IMR-90 (cell line): ENCODE measurements around the gene SLC22A31. TPM values are rescaled to one million over a fixed set of nuclear protein-coding genes. Genes with fewer than 3 reads are reported as not detected.
A peak's percentile ranks its signal among the peaks of the same experiment; 100 is the strongest.

Source experiments
- ATAC-seq: fragments of 200-7000 bp; cut with Tn5 transposase; 2 replicates; pipeline ENCODE4 v1.9.1; 2020; ENCODE audit warnings: low read depth, mild to moderate bottlenecking, moderate library complexity
- BruUV-seq: library from RNA; stranded (reverse); fragments of 400-500 nt; replicated peaks from 2 replicates; lab custom pipeline; 2021; lab: Mats Ljungman, UMichigan
- CTCF ChIA-PET: fragments of 300-600 bp; formaldehyde crosslinking; extraction: SDS; loops from one replicate; lab custom pipeline; 2021; ENCODE audit warnings: antibody characterized with exemption; lab: Yijun Ruan, JAX
- POLR2A ChIA-PET: fragments of 300-600 bp; sonication (Branson Sonifier 250); formaldehyde crosslinking; loops from one replicate; lab custom pipeline; 2022; ENCODE audit warnings: antibody characterized with exemption; ENCODE audit not compliant: unreplicated experiment; lab: Charles Lee
- DNase-seq: peaks from one replicate; pipeline ENCODE4 v3.0.0; 2013
- H2AFZ ChIP-seq: replicated peaks from 2 replicates; pipeline ENCODE3; 2013; ENCODE audit warnings: low read length, mild to moderate bottlenecking; ENCODE audit not compliant: poor library complexity
- H2AK5ac ChIP-seq: 2 replicates; pipeline ENCODE4 v1.6.1; 2013; ENCODE audit warnings: low read depth, low read length, inconsistent platforms
- H2AK9ac ChIP-seq: replicated peaks from 2 replicates; pipeline ENCODE3; 2013; ENCODE audit warnings: mild to moderate bottlenecking, low read depth, low read length, moderate library complexity; ENCODE audit not compliant: poor library complexity
- H2BK120ac ChIP-seq: 2 replicates; pipeline ENCODE4 v1.6.1; 2013; ENCODE audit warnings: low read depth, low read length, inconsistent platforms
- H2BK15ac ChIP-seq: 3 replicates; pipeline ENCODE4 v1.6.1; 2013; ENCODE audit warnings: low read depth, low read length, inconsistent platforms
- H2BK20ac ChIP-seq: 2 replicates; pipeline ENCODE4 v1.6.1; 2013; ENCODE audit warnings: low read depth, mild to moderate bottlenecking, inconsistent platforms, low read length, moderate library complexity
- H2BK5ac ChIP-seq: 2 replicates; pipeline ENCODE4 v1.6.1; 2013; ENCODE audit warnings: mild to moderate bottlenecking, low read depth, low read length, inconsistent platforms; ENCODE audit not compliant: poor library complexity, severe bottlenecking
- H3K14ac ChIP-seq: replicated peaks from 2 replicates; pipeline ENCODE4 v1.6.1; 2013; ENCODE audit warnings: low read depth, low read length, inconsistent platforms
- H3K18ac ChIP-seq: 2 replicates; pipeline ENCODE4 v1.6.1; 2013; ENCODE audit warnings: low read depth, low read length, control low read depth
- H3K23ac ChIP-seq: 2 replicates; pipeline ENCODE4 v1.6.1; 2013; ENCODE audit warnings: low read depth, low read length, inconsistent platforms
- H3K27ac ChIP-seq: 2 replicates; pipeline ENCODE4 v1.5.1; 2013; ENCODE audit warnings: mild to moderate bottlenecking, control low read depth, low read length; ENCODE audit not compliant: insufficient read depth
- H3K27me3 ChIP-seq: 2 replicates; pipeline ENCODE4 v1.6.1; 2013; ENCODE audit warnings: low read length; ENCODE audit not compliant: control insufficient read depth, insufficient read depth
- H3K36me3 ChIP-seq: 2 replicates; pipeline ENCODE4 v1.6.1; 2013; ENCODE audit warnings: low read length, mixed read lengths; ENCODE audit not compliant: control insufficient read depth, insufficient read depth
- H3K4ac ChIP-seq: 2 replicates; pipeline ENCODE4 v1.6.1; 2013; ENCODE audit warnings: low read depth, low read length, inconsistent platforms
- H3K4me1 ChIP-seq: 2 replicates; pipeline ENCODE4 v1.6.1; 2013; ENCODE audit warnings: low read length, mixed read lengths; ENCODE audit not compliant: control insufficient read depth, insufficient read depth
- H3K4me2 ChIP-seq: 2 replicates; pipeline ENCODE4 v1.6.1; 2013; ENCODE audit warnings: low read depth, mild to moderate bottlenecking, control low read depth, low read length, moderate library complexity
- H3K4me3 ChIP-seq: 2 replicates; pipeline ENCODE4 v1.5.1; 2013; ENCODE audit warnings: low read depth, mild to moderate bottlenecking, control low read depth, low read length, moderate library complexity; ENCODE audit not compliant: insufficient read depth
- H3K56ac ChIP-seq: 2 replicates; pipeline ENCODE4 v1.6.1; 2013; ENCODE audit warnings: low read length, inconsistent platforms; ENCODE audit not compliant: insufficient read depth; ENCODE audit errors: extremely low read depth
- H3K79me1 ChIP-seq, 2 experiments: 2 replicates each; pipeline ENCODE4 v1.6.1; 2013; ENCODE audit warnings: low read length in 2 of 2, inconsistent platforms in 1 of 2, low read depth in 1 of 2
- H3K9ac ChIP-seq: 2 replicates; pipeline ENCODE4 v1.6.1; 2013; ENCODE audit warnings: low read depth, low read length, control low read depth
- H3K9me1 ChIP-seq: 2 replicates; pipeline ENCODE4 v1.6.1; 2013; ENCODE audit warnings: low read length, inconsistent platforms; ENCODE audit not compliant: insufficient read depth
- H3K9me3 ChIP-seq: 2 replicates; pipeline ENCODE4 v1.6.1; 2013; ENCODE audit warnings: low read length; ENCODE audit not compliant: control insufficient read depth, insufficient read depth
- H4K20me1 ChIP-seq: 2 replicates; pipeline ENCODE4 v1.6.1; 2013; ENCODE audit warnings: low read length, inconsistent platforms; ENCODE audit not compliant: insufficient read depth
- H4K5ac ChIP-seq: 2 replicates; pipeline ENCODE4 v1.6.1; 2013; ENCODE audit warnings: mild to moderate bottlenecking, low read depth, low read length, control low read depth
- H4K8ac ChIP-seq, 2 experiments: 2 replicates each; pipeline ENCODE4 v1.6.1; 2013; ENCODE audit warnings: low read depth in 2 of 2, low read length in 2 of 2, control low read depth in 1 of 2, inconsistent platforms in 1 of 2
- H4K91ac ChIP-seq: 2 replicates; pipeline ENCODE4 v1.6.1; 2013; ENCODE audit warnings: low read depth, low read length, inconsistent platforms; ENCODE audit not compliant: insufficient read depth
- FOS ChIP-seq: fragments of 150-350 bp; IDR thresholded peaks from 2 replicates; pipeline ENCODE4 v1.6.1; 2016; ENCODE audit warnings: low read depth, low read length
- NFE2L2 ChIP-seq: fragments of 150-350 bp; IDR thresholded peaks from 2 replicates; pipeline ENCODE4 v1.6.1; 2016; ENCODE audit warnings: low read depth, mild to moderate bottlenecking, low read length
- POLR2A ChIP-seq: IDR thresholded peaks from 2 replicates; pipeline ENCODE4 v1.6.1; 2012; ENCODE audit warnings: mild to moderate bottlenecking, low read depth, low read length
- RAD21 ChIP-seq: IDR thresholded peaks from 2 replicates; pipeline ENCODE4 v1.6.1; 2012; ENCODE audit warnings: low read length, improper control_type of control experiment
- RCOR1 ChIP-seq: IDR thresholded peaks from 2 replicates; pipeline ENCODE4 v1.6.1; 2012; ENCODE audit warnings: mild to moderate bottlenecking, low read length, improper control_type of control experiment; ENCODE audit not compliant: insufficient replicate concordance
- SMC3 ChIP-seq: fragments of 150-350 bp; IDR thresholded peaks from 2 replicates; pipeline ENCODE4 v1.6.1; 2016; ENCODE audit warnings: low read depth, mild to moderate bottlenecking, antibody characterized with exemption, low read length, moderate library complexity
- WGBS, 2 experiments: methylation state at CpG; one replicate each; pipeline versions ENCODE4 v1.1.5 to v1.1.7; 2013; ENCODE audit warnings: missing lambda C conversion rate in 2 of 2; ENCODE audit not compliant: insufficient read length in 1 of 2; ENCODE audit errors: extremely low coverage in 2 of 2; 5-methylcytosine and 5-hydroxymethylcytosine counted together
- dilution Hi-C: fragments of 300-500 bp; cut with HindIII; formaldehyde crosslinking; loops from one replicate; pipeline ENCODE4 v1.14.3; 2018; ENCODE audit warnings: low sequenced_read_pairs; ENCODE audit not compliant: unreplicated experiment
- in situ Hi-C: fragments of 300-500 bp; cut with MboI; formaldehyde crosslinking; loops from 3 replicates; pipeline ENCODE4 v1.14.3; 2019; ENCODE audit warnings: low sequenced_read_pairs, inconsistent platforms, mixed read lengths
- intact Hi-C: fragments of 100-400 bp; cut with micrococcal nuclease; formaldehyde crosslinking; loops from 2 replicates; pipeline ENCODE4 v1.10.0; 2022
- polyA plus RNA-seq, 3 experiments: library from polyadenylated mRNA; depleted of rRNA; stranded (reverse); fragments of >200 nt; gene quantifications; 2 replicates each; pipeline ENCODE4 v1.2.3, GENCODE V29; 2012; ENCODE audit warnings: low replicate concordance in 1 of 3
- total RNA-seq: library from RNA; depleted of rRNA; stranded (reverse); fragments of >200 nt; gene quantifications from 2 replicates; pipeline ENCODE4 v1.2.3, GENCODE V29; 2012
- TF ChIP-seq, protein P1 (sequence below): fragments of 150-350 bp; IDR thresholded peaks from 2 replicates; pipeline ENCODE4 v1.6.1; 2016; ENCODE audit warnings: low read depth, mild to moderate bottlenecking, low read length, moderate library complexity, borderline replicate concordance
- TF ChIP-seq, protein P2 (sequence below): fragments of 150-350 bp; IDR thresholded peaks from 2 replicates; pipeline ENCODE4 v1.6.1; 2017; ENCODE audit warnings: mild to moderate bottlenecking, antibody characterized with exemption, low read length, low read depth

Gene SLC22A31
- total and polyA plus RNA-seq, 2 of the 4 experiments (the other 2 are of a cell fraction): 0.18 to 5.5 TPM

DNA sequence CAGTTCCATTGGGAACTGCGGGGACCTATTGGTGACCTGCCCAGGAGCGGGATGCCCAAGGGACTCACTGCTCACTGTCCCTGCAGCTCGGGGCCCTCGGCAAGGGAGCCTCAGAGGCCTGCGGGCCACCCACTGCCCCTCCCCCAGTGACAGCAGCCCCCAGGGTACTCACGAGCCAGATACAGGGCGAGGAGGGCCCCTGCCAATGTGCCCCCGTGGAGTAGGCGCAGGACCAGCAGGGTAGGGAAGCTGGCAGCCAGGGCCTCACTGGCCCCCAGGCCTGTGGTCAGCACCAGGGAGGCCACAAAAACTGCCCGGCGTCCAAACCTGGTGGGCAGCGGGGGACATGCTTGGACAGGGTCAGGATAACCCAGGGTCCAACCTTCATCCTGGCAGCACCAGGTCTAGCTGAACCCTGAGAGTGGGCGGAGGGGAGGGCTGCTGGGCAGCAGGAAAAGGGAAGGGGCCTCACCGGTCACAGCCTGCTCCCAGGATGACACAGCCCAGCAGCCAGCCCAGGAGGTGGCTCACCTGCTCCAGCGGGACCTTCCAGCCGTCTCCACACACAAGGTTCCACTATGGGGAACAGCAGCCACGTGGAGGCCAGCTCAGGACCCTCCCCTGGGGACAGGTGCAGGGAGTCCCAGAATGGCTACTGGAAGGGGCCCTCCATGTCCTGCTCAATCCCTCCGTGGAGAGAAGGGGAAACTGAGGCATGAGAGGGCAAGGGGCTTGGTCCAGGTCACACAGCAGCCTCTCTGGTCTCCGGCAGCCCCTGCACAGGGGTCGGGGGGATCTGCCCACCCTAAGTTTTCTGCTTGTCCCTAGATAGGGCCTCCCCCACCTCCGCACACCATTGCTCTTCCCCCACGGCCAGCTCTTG, 855 bp downstream of the SLC22A31 start:
- Histone ChIP-seq H3K9me3 (peaks cover 8% of the 10 kb centered on the region), H3K36me3 (no peaks in the 10 kb centered on the region), H2BK15ac (no peak overlapping the region), H4K5ac (no peak overlapping the region), H2AK9ac (no peak overlapping the region), H3K9ac (no peak overlapping the region), H3K4me1 (peaks cover 7% of the 10 kb centered on the region), H3K56ac (no peak overlapping the region), H2AFZ (peak overlapping the region; percentile 32), H3K4me3 (no peak overlapping the region), H3K23ac (no peak overlapping the region), H3K27me3 (peaks cover 37% of the 10 kb centered on the region), H4K91ac (no peak overlapping the region), H3K14ac (no peak overlapping the region), H3K4ac (no peak overlapping the region), H3K4me2 (no peak overlapping the region), H4K20me1 (peaks cover 7% of the 10 kb centered on the region), H3K9me1 (no peaks in the 10 kb centered on the region), H3K79me1 (no peaks in the 10 kb centered on the region), H4K8ac (no peak overlapping the region), H3K27ac (no peak overlapping the region), H2BK20ac (no peak overlapping the region), H2BK5ac (no peak overlapping the region), H2BK120ac (no peak overlapping the region), H3K18ac (no peak overlapping the region), H2AK5ac (no peak overlapping the region)
- intact Hi-C loops (no loop called here), dilution Hi-C loops (no loop called here), in situ Hi-C loops (no loop called here)
- POLR2A ChIA-PET: no interaction called here
- TF ChIP-seq RCOR1 (no peak), RAD21 (no peak), SMC3 (no peak), NFE2L2 (no peak), FOS (no peak), POLR2A (no peak)
- TF ChIP-seq, protein P1, sequence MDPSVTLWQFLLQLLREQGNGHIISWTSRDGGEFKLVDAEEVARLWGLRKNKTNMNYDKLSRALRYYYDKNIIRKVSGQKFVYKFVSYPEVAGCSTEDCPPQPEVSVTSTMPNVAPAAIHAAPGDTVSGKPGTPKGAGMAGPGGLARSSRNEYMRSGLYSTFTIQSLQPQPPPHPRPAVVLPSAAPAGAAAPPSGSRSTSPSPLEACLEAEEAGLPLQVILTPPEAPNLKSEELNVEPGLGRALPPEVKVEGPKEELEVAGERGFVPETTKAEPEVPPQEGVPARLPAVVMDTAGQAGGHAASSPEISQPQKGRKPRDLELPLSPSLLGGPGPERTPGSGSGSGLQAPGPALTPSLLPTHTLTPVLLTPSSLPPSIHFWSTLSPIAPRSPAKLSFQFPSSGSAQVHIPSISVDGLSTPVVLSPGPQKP: no peak
- TF ChIP-seq, protein P2, sequence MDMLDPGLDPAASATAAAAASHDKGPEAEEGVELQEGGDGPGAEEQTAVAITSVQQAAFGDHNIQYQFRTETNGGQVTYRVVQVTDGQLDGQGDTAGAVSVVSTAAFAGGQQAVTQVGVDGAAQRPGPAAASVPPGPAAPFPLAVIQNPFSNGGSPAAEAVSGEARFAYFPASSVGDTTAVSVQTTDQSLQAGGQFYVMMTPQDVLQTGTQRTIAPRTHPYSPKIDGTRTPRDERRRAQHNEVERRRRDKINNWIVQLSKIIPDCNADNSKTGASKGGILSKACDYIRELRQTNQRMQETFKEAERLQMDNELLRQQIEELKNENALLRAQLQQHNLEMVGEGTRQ: no peak
- no peak for DNase-seq
- no peak for ATAC-seq
- no TSS peak for BruUV-seq
- CTCF ChIA-PET: no interaction called here
- WGBS, 2 experiments: 75% methylated on average over 10 of the region's 22 CpGs; no CpG with 5 or more reads in 1 of the 2 experiments
